GM12878 (cell line): ENCODE measurements around the gene KIAA1586. TPM values are rescaled to one million over a fixed set of nuclear protein-coding genes. Genes with fewer than 3 reads are reported as not detected.

Experiments
- ATAC-seq: fragments of 200-7000 bp; cut with Tn5 transposase; 3 replicates; pipeline ENCODE4 v1.9.1; 2020; ENCODE audit warnings: mild to moderate bottlenecking, moderate library complexity
- BruUV-seq: library from RNA; stranded (reverse); fragments of 400-500 nt; replicated peaks from 2 replicates; lab custom pipeline; 2021; lab: Mats Ljungman, UMichigan
- CTCF ChIA-PET: fragments of 300-600 bp; sonication (Branson Sonifier 250); formaldehyde crosslinking; extraction: SDS; loops from one replicate; lab custom pipeline; 2021; ENCODE audit warnings: inconsistent platforms; lab: Yijun Ruan, JAX
- POLR2A ChIA-PET: fragments of 350-600 bp; formaldehyde crosslinking; extraction: SDS; loops from one replicate; lab custom pipeline; 2021; ENCODE audit warnings: inconsistent platforms; lab: Charles Lee
- RAD21 ChIA-PET: fragments of 300-600 bp; sonication (Branson Sonifier 250); formaldehyde crosslinking; loops from one replicate; lab custom pipeline; 2023; ENCODE audit warnings: antibody characterized with exemption; ENCODE audit not compliant: unreplicated experiment; lab: Charles Lee
- SMC1A ChIA-PET: fragments of 300-600 bp; sonication (Branson Sonifier 250); formaldehyde crosslinking; loops from one replicate; lab custom pipeline; 2023; ENCODE audit not compliant: unreplicated experiment, uncharacterized antibody; lab: Charles Lee
- DNase-seq: peaks from one replicate; pipeline ENCODE4 v3.0.0-alpha.2; 2011; ENCODE audit warnings: low read depth, low spot score
- FAIRE-seq: peaks from 3 replicates; lab custom pipeline; 2011; peaks lifted over from hg19 to GRCh38; lab: Jason Lieb, UNC
- H2AFZ ChIP-seq: 2 replicates; pipeline ENCODE4 v1.6.0; 2011; ENCODE audit warnings: low read depth, low read length, control low read depth; ENCODE audit not compliant: control insufficient read depth
- H3K27ac ChIP-seq: 2 replicates; pipeline ENCODE4 v1.5.1; 2011; ENCODE audit warnings: control low read depth; ENCODE audit not compliant: control insufficient read depth, insufficient read depth
- H3K27me3 ChIP-seq, 2 experiments: replicated peaks in 1 of 2; 2 replicates each; pipeline versions ENCODE4 v1.6.0 to v1.6.1; 2011; ENCODE audit warnings: low read length in 1 of 2; ENCODE audit not compliant: control insufficient read depth in 2 of 2, insufficient read depth in 2 of 2
- H3K36me3 ChIP-seq, 2 experiments: 2 replicates each; pipeline ENCODE4 v1.5.1; 2011; ENCODE audit warnings: low read length in 1 of 2; ENCODE audit not compliant: control insufficient read depth in 2 of 2, insufficient read depth in 2 of 2
- H3K4me1 ChIP-seq: 2 replicates; pipeline ENCODE4 v1.6.1; 2011; ENCODE audit warnings: mild to moderate bottlenecking, low read length, moderate library complexity, mixed read lengths; ENCODE audit not compliant: control insufficient read depth, insufficient read depth
- H3K4me2 ChIP-seq: 2 replicates; pipeline ENCODE4 v1.6.0; 2011; ENCODE audit warnings: control low read depth; ENCODE audit not compliant: control insufficient read depth, insufficient read depth
- H3K4me3 ChIP-seq: fragments of 200-600 bp; sonication (generic); 2 replicates; pipeline ENCODE4 v1.5.1; 2016
- H3K79me2 ChIP-seq: 2 replicates; pipeline ENCODE4 v1.6.0; 2011; ENCODE audit warnings: low read length; ENCODE audit not compliant: control insufficient read depth, insufficient read depth
- H3K9ac ChIP-seq: 2 replicates; pipeline ENCODE4 v1.8.0; 2011; ENCODE audit warnings: low read length, control low read depth, mixed read lengths; ENCODE audit not compliant: control insufficient read depth, insufficient read depth
- H3K9me3 ChIP-seq: replicated peaks from 3 replicates; pipeline ENCODE4 v1.5.1; 2011; ENCODE audit warnings: mild to moderate bottlenecking, low read length; ENCODE audit not compliant: control insufficient read depth, insufficient read depth
- H4K20me1 ChIP-seq: 2 replicates; pipeline ENCODE4 v1.6.0; 2011; ENCODE audit not compliant: control insufficient read depth, insufficient read depth
- ATF7 ChIP-seq: fragments of 450-650 bp; IDR thresholded peaks from 2 replicates; pipeline ENCODE4 v1.6.1; 2016; ENCODE audit warnings: low read depth, mild to moderate bottlenecking
- BACH1 ChIP-seq: fragments of 450-650 bp; IDR thresholded peaks from 2 replicates; pipeline ENCODE4 v1.6.1; 2017; ENCODE audit warnings: mild to moderate bottlenecking, borderline replicate concordance
- CHD1 ChIP-seq: IDR thresholded peaks from 2 replicates; pipeline ENCODE4 v1.6.1; 2012; ENCODE audit warnings: low read depth, low read length, improper control_type of control experiment
- FOS ChIP-seq: IDR thresholded peaks from 3 replicates; pipeline ENCODE4 v1.6.1; 2011; ENCODE audit warnings: borderline replicate concordance; ENCODE audit not compliant: insufficient read length; ENCODE audit errors: extremely low read depth
- FOXM1 ChIP-seq: IDR thresholded peaks from 2 replicates; pipeline ENCODE4 v1.6.1; 2012; ENCODE audit warnings: low read depth, mild to moderate bottlenecking, inconsistent platforms, low read length, moderate library complexity
- GABPA ChIP-seq: IDR thresholded peaks from 2 replicates; pipeline ENCODE4 v1.6.1; 2014; ENCODE audit warnings: antibody characterized with exemption, low read depth, mild to moderate bottlenecking, inconsistent platforms
- HDAC6 ChIP-seq: fragments of 200-600 bp; sonication (generic); IDR thresholded peaks from one replicate; pipeline ENCODE4 v1.8.0; 2017; ENCODE audit warnings: antibody characterized with exemption; ENCODE audit not compliant: unreplicated experiment
- KLF5 ChIP-seq: fragments of 450-650 bp; IDR thresholded peaks from 2 replicates; pipeline ENCODE4 v1.6.1; 2014; ENCODE audit warnings: mild to moderate bottlenecking; ENCODE audit not compliant: partially characterized antibody
- MEF2A ChIP-seq: IDR thresholded peaks from 2 replicates; pipeline ENCODE4 v1.6.1; 2011; ENCODE audit warnings: low read depth, mild to moderate bottlenecking, low read length, moderate library complexity; ENCODE audit not compliant: insufficient read depth
- SMARCA5 ChIP-seq: fragments of 450-650 bp; IDR thresholded peaks from 2 replicates; pipeline ENCODE4 v1.6.1; 2017; ENCODE audit warnings: mild to moderate bottlenecking
- YY1 ChIP-seq: IDR thresholded peaks from 2 replicates; pipeline ENCODE4 v1.6.1; 2011; ENCODE audit warnings: low read depth, mild to moderate bottlenecking, low read length
- WGBS: methylation state at CpG from one replicate; pipeline ENCODE4 v1.1.6; 2016; ENCODE audit warnings: low lambda C conversion rate; ENCODE audit not compliant: insufficient replicate concordance, insufficient coverage; ENCODE audit errors: missing lambda C conversion rate; 5-methylcytosine and 5-hydroxymethylcytosine counted together
- in situ Hi-C: fragments of 300-500 bp; cut with MboI; formaldehyde crosslinking; loops from 9 replicates; pipeline ENCODE4 v1.14.3; 2018; ENCODE audit warnings: mixed read lengths
- intact Hi-C: fragments of 100-400 bp; cut with micrococcal nuclease; formaldehyde crosslinking; loops from one replicate; pipeline ENCODE4 v1.14.2; 2022; ENCODE audit not compliant: unreplicated experiment
- polyA plus RNA-seq, 11 experiments: library from polyadenylated mRNA; depleted of rRNA in 4 of 11; unstranded in 6 of 11; stranded (reverse) in 5 of 11; fragments of >200 nt; fragmentation: Nextera tagmentation in 4 of 11; fragmentation: Illumina TruSeq in 1 of 11; extraction: Ambion mirVana in 4 of 11; extraction: Trizol in 1 of 11; gene quantifications; 1 replicate in 1 of 11; 2 replicates in 10 of 11; pipeline versions ENCODE4 v1.2.1 to v1.2.3, GENCODE V29; 2011 to 2016; ENCODE audit warnings: inconsistent platforms in 2 of 11, missing spikeins in 2 of 11, low read depth in 1 of 11
- total RNA-seq, 4 experiments: library from RNA; depleted of rRNA in 3 of 4; stranded (reverse); fragments of >200 nt in 3 of 4; fragmentation: Illumina TruSeq in 1 of 4; extraction: Trizol in 1 of 4; gene quantifications; 2 replicates each; pipeline versions ENCODE4 v1.2.1 to v1.2.3, GENCODE V29; 2013 to 2021
- TF ChIP-seq, protein P1 (sequence below): IDR thresholded peaks from 2 replicates; pipeline ENCODE4 v1.6.1; 2012; ENCODE audit warnings: low read depth, low read length, improper control_type of control experiment
- TF ChIP-seq, protein P2 (sequence below): fragments of 150-350 bp; IDR thresholded peaks from 2 replicates; pipeline ENCODE4 v1.6.1; 2014; ENCODE audit warnings: mild to moderate bottlenecking, low read depth, low read length

KIAA1586 gene
- total and polyA plus RNA-seq, 10 of the 15 experiments (the other 5 are each of a cell fraction or from before 2014, with no cell fraction given) = 13.1 to 33.1 (median 21.2) TPM

- TF ChIP-seq, protein P1, sequence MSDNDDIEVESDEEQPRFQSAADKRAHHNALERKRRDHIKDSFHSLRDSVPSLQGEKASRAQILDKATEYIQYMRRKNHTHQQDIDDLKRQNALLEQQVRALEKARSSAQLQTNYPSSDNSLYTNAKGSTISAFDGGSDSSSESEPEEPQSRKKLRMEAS = no peak
- TF ChIP-seq BACH1 (no peak), FOXM1 (no peak), GABPA (no peak), MEF2A (no peak), HDAC6 (no peak), YY1 (no peak), ATF7 (no peak), KLF5 (no peak)
- TF ChIP-seq, protein P2, sequence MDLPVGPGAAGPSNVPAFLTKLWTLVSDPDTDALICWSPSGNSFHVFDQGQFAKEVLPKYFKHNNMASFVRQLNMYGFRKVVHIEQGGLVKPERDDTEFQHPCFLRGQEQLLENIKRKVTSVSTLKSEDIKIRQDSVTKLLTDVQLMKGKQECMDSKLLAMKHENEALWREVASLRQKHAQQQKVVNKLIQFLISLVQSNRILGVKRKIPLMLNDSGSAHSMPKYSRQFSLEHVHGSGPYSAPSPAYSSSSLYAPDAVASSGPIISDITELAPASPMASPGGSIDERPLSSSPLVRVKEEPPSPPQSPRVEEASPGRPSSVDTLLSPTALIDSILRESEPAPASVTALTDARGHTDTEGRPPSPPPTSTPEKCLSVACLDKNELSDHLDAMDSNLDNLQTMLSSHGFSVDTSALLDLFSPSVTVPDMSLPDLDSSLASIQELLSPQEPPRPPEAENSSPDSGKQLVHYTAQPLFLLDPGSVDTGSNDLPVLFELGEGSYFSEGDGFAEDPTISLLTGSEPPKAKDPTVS = no peak
Observed at GRCh38 chr6:57048577-57048976, 2.1 kb downstream of the KIAA1586 start (continued).

GRCh38 chr6:57063847-57064246 lies 17.4 kb downstream of the KIAA1586 start:
- Histone ChIP-seq H3K9ac (no peak overlapping the region), H3K27ac (no peak overlapping the region), H2AFZ (no peak overlapping the region), H3K9me3 (no peaks in the 10 kb centered on the region), H3K36me3 (peaks cover 0 to 13% of the 10 kb centered on the region in 2 experiments; a peak in 1 of 4 replicates), H3K4me3 (no peak overlapping the region), H3K79me2 (no peaks in the 10 kb centered on the region), H3K4me1 (no peaks in the 10 kb centered on the region), H4K20me1 (no peaks in the 10 kb centered on the region), H3K4me2 (no peak overlapping the region), H3K27me3 (no peaks in the 10 kb centered on the region)
- BruUV-seq = no TSS peak
- ChIA-PET CTCF (no interaction called here), POLR2A (no interaction called here), RAD21 (no interaction called here), SMC1A (no interaction called here)
- intact Hi-C loops = no loop called here
- in situ Hi-C loops = no loop called here
- ATAC-seq (no peak), DNase-seq (no peak), FAIRE-seq (no peak)
- WGBS = 64% methylated on average over 3 of the region's 3 CpGs
- no peak for TF ChIP-seq SMARCA5
- no peak for TF ChIP-seq CHD1
- TF ChIP-seq FOS = no peak
